T-helper 1 cell treated with Interleukin-12 subunit alpha and Interleukin-12 subunit beta and Interleukin-4 antibody, amounts not matched to agents 30 ng/mL and 1 ng/mL, for 36 hours (primary cell): ENCODE results near the gene NUP98. TPM values are rescaled to one million over a fixed set of nuclear protein-coding genes. Genes with fewer than 3 reads are reported as not detected.

Source experiments
- intact Hi-C: fragments of 100-400 bp; cut with micrococcal nuclease; formaldehyde crosslinking; loops from one replicate; pipeline ENCODE4 v1.15.1; 2024
- total RNA-seq: library from RNA; stranded (reverse); gene quantifications from 2 replicates; pipeline ENCODE4 v1.2.3, GENCODE V29; 2022

NUP98 gene
- 123 and 131 TPM in 2 replicates for total RNA-seq

DNA sequence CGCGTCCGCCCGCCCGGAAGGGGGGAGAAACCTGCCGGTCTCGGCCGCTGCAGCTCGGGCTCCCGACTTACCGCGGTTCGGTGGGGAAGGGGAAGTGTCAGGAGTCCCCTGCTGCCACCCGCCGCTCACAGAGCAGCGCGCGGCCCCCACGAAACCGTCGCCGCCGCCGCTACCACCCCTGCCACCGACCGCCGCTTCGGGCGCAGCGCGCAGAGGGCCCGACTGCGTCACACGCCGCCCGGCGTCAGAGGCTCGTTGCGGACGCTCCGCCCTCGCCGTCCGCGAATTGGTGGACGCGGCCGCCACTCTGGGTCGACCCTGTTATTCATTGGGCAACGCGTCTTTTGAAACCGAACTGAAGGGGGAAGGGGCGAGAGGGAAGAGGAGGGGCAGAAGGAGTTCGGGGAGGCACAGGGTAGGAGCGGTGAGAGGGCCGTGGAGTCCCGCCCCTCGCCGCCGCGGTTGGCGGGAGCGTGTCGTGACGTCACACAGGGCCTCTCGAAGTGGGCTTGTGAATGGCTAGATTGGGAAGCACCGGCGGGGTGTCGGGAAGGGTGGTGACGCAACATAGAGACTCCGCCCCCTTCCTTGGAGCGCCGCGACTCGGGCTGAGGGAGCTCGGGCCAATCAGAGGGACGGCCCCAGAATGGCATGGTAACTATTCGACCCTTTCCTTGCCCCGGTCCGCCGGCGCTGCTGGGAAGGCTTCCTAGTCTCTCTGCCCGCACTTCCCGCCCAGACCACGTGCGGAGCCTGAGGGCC lies at the start of gene NUP98:
NUP98 (minus strand) TSS at position 226 of the 762 bp plus-strand sequence. CDS start 15,437 bp downstream, outside the sequence.
- intact Hi-C loops, result loop anchor here (1.0 to 5.0 kb wide), 9 partner anchors 11 to 1397 kb away; partner anchors contain the start of genes PGAP2, RRM1, STIM1 and TSSC4

DNA sequence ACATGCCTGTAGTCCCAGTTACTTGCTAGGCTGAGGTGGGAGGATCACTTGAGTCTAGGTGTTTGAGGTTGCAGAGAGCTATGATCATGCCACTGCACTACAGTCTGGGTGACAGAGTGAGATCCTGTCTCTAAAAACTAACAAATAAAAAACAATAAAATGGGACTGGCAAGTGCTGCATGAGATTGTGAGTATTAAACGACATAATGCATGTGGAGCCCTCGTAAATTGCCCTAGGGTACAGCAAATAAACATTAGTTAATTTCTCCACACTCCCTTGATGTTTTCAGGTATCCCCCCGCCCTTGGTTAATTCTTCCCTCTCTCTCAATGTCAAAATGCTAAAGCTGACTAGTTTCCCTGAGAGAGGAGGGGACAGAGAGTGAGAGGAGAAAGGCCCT lies 48.3 kb upstream of the NUP98 start:
- intact Hi-C loops, result no loop called here

DNA sequence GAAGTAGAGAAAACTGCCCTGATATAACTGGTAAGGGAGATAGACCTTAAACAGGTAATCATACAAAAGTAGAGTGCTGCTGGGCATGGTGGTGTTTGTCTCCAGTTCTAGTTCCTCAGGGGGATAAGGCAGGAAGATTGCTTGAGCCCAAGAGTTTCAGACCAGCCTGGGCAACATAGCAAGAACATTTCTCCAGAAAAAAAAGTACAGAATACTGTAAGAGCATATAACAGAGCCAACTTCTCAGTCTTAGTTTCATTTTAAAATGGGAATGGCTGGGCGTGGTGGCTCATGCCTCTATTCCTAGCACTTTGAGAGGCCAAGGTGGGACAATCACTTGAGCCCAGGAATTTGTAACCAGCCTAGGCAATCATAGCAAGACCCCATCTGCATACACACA lies 47.9 kb upstream of the NUP98 start:
- intact Hi-C loops, result no loop called here

DNA sequence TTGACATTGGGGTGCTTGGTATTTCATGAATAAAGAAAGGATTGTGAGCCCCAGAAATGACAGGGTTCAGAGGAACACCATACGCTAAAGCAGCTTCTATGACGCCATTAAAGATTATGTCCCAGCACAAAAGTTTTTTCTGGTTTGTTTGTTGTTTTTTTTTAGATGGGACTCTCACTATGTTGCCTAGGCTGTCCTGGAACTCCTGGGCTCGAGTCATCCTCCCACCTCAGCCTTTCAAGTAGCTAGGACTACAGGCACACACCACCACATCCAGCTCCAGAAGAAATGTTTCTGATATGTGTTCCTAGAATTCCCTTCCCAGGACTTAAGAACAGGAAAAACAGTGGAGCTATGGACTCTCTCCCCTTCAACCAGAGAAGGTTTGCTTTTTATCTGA lies 46.0 kb upstream of the NUP98 start:
- intact Hi-C loops, result loop anchor here (5.0 kb wide), 1 partner anchor 764 kb away; the partner anchor contains the start of gene TRIM68

DNA sequence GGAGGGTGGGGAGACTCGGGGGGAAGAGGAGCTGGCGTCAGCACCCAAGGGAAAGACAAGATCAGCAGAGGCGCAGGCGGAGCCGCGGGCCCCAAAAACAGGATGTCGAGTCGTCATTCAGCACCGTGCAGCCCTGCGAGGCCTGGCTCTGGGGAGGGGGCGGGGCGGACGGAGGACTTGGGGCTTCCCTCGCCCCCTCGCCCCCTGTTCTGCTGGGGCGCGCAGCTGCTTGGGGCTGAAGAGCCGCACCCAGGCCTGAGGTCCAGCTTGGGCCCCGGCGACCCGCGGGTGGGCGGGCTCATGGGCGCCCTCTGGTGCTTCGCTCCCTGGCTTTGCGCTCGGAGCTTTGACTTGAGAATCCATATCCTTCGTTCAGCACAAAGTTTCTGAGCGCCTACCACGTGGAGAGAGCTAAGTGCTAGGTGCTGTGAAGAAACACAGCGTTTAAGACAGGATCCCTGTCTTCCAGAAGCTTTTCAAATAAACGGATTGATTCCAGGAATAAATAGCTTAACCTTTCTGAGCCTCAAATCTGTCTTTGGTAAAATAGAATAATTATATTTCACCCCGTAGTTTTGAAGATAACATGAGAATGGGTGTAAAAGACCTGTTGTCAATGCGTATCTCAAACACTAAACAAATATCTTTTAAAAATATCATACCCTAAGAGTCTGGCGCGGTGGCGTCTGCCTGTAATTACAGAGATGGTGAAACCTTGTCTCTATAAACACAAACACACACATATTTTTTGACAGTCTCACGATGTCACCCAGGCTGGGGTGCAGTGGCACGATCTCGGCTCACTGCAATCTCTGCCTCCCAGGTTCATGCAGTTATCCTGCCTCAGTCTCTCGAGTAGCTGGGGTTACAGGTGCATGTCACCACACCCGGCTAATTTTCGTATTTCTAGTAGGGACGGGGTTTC lies 44.3 kb upstream of the NUP98 start:
- intact Hi-C loops, result loop anchor here (1.0 to 5.0 kb wide), 9 partner anchors 8 to 766 kb away; partner anchors contain the start of genes NUP98, PGAP2, RRM1 and TRIM68

DNA sequence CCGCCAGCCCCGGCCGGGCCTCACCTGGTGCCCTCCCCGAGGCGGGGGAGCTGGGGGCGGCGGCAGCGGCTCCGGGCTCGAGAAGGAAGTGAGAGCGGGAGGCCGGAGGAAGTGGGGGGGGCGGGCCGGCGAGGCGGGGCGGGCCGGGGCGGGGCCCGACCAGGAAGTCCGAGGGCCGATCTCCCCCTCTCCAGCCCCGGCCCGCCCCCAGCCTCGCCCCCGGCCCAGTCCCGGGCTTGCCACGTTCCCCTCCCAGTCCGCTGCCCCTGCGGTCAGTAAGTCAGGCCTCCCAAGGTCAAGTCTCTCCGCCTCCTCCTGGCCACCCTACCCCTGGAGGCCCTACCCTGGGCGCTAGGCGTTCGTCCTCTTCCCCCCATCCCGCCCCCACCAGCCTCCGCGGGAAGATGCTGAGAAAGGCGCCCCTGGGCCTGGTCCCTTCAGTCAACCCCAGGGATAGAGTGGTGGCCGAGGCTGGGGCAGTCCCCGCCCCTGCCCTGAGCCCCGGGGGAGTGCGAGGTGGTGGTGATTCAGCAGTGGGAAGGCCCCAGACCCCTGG lies 43.6 kb upstream of the NUP98 start, which contains the start of gene RHOG:
RHOG (minus strand) TSS at position 90 of the 556 bp plus-strand sequence. CDS start 12,821 bp downstream, outside the sequence.
- intact Hi-C loops, result loop anchor here (1.0 to 5.0 kb wide), 9 partner anchors 8 to 766 kb away; partner anchors contain the start of genes NUP98, PGAP2, RRM1 and TRIM68

DNA sequence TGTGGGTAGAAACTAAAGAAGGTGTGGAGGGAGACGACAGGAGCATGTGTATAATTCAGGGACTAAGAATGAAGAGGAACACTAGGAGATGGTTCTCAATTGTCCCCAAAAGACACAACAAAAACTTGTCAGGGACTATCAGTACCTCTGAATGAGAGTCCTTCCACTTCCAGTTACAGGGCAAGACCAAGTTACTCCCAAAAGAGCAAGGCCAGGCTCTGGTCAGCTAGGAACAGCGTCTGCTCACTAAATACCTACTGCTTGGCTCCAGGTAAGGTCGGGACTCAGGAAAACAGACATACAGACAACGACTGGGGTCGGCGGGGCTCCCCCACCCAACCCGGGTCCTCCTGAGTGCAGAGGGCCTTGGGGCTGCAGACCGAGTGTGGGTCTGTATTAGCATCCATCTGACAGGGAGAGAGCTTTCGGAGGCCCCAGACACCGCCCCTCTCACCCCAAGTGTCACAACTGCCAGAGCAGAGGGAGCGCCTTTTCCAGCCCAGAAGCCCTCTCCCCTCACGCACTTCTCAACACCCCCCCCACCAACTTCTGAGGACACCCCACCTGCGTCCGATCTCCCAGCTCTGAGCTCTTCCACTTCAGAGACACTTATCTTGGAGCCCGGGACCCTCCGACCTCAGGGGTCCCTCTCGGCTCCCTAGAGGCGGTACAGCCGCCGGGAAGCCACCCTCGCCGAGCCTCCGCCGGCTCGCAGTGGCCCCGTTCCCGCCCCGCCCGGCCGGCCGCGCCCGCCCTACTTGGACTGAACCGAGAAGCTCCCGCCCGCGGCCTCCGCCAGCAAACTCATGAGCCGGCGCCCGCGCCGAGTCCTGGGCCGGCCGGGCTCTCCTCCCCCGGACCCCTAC lies 42.9 kb upstream of the NUP98 start:
- intact Hi-C loops, result loop anchor here (5.0 kb wide), 1 partner anchor 767 kb away; the partner anchor contains the start of gene TRIM68

DNA sequence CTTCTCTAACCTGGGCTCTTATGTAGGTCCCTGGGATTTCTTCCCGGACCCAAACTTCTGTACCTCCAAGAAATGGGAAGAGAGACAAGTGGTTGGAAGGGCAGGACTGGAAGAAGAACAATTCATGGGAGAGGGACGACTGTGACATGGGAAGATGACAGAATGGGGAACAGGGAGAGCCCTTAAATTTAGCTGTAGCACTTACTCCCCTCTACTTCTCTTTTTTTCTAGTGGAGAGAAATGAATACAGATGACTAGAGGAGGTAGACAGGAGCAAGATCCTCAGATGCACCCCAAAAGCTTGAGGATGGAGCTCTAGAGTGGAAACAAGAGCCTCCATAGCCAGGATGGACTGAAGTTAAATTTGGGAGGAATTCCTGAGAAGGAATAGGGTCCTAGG lies 41.1 kb upstream of the NUP98 start:
- intact Hi-C loops, result no loop called here

DNA sequence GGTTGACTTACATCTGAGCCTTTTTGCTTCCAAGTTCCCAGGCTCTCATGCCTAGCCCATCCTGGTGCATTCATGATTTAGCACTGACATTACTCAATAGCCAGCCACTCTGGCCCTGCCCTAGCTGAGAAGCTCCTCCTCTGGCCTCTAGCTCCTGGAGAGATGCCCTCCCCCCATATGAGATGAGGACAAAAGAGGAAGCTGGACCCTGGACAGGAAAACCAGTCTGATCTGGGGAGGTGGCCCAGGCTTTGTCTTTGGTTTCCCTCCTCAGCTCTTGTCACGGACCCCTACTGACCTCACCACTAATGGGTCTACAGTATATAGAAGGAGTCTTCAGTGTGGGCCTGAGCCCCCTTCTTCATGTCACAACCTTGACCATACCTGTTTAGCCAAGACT lies 40.4 kb upstream of the NUP98 start:
- intact Hi-C loops, result loop anchor here (1.0 kb wide), 1 partner anchor 13 kb away; no protein-coding TSS in a partner anchor

DNA sequence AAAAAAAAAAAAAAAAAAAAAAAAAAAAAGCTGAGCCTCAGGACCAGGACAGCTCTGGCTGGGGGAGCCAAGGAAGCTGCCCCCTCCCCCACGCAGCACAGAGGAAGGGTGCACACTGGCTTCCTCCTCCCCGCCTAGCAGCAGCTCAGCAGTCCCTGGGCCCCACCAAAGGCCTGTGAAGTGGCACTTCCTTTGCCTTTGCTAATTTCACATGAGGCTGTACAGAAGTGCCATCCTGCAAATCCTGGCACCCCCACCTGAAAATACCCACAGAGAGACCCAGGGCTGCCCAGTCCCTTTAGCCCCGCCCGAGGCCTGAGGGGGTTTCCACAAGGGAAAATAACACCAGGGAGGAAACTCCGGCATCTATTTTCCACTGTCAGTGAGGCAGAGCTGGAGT lies 39.5 kb upstream of the NUP98 start:
- intact Hi-C loops, result loop anchor here (1.0 kb wide), 1 partner anchor 13 kb away; no protein-coding TSS in a partner anchor

DNA sequence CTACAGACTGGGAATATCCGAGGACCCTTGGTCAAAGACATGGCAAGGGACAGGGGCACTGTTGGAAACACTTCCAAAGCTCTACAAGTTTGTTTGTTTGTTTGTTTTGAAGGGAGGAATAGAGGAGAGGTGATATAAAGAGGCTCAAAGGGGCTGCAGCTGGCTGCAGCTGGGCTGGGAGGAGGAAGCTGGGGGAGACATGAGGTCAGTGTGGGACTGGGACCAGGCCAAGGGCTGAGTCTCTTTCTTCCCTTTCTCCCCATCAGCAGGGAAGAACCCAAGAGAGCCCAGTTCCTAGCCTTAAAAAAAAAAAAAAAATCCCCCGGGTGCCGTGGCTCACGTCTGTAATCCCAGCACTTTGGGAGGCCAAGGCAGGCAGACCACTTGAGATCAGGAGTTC lies 38.4 kb upstream of the NUP98 start:
- intact Hi-C loops, result no loop called here

DNA sequence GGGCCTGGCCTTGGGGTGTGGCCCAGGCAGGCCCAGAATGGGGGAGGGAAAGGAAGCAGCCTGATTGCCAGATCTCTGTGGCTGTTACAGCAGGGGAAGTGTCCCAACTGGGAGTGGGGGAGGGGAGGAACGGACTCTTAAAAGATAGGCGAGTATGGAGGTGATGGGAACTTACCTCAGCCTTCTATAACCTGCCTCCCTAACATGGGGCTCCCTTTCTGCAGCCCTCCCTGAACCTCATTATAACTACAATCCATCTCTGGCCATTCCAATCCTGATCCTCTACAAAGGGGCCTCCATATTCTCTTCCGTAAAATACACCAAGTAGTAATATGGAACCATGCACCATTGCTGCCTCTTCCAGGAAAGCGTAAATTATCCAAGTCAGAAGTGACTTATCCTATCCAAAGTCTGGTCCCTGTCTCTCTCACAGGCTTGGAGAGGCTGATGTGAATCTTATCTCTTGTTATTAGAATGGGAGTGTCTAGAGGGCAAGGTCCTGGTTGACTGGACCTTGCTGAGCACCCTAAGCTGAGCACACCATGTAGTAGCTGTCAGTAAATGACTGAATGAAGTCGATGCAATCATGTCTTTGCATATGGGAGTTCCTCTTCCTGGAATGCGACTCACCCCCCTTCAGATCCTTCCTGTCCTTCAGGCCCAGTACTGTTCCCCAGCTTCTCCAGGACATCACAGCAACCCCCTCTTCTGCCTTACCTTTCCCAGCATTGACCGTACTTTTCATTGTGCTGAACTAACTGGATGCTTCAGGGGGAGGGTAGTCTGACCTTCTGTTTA lies 37.5 kb upstream of the NUP98 start:
- intact Hi-C loops, result no loop called here

DNA sequence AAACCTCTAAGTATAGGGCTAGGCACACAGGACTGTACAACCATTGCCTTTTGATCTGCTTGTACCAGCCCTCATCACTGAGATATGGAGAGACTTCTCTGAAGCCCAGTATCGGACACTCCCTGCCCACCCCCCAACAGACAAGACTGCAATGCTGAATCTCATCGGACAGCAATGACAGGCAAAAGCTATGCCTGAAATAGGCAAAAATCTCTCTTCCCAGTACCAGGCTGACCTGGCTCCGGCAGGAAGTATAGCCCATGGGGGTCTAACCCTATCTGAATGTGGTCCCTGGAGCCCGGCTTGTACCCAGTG lies 37.0 kb upstream of the NUP98 start:
- intact Hi-C loops, result no loop called here

DNA sequence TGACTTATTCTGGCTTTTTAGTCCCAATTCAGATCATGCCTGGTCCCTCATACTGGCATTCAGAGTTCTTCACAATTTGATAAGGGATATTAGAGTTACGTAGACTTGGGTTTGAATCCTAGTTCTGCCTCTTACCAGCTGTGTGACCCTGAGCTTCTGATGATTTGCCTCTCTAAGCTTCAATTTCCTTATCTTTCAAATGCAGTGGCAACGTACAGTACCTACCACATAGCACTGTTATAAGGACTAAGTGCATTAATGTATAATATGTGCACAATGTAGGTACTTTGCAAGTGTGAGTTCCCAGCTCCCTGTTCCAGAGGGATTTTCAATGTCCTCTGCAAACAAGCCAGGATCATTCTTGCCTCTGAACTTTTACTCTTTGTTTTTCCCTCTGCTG lies 36.1 kb upstream of the NUP98 start:
- intact Hi-C loops, result no loop called here

DNA sequence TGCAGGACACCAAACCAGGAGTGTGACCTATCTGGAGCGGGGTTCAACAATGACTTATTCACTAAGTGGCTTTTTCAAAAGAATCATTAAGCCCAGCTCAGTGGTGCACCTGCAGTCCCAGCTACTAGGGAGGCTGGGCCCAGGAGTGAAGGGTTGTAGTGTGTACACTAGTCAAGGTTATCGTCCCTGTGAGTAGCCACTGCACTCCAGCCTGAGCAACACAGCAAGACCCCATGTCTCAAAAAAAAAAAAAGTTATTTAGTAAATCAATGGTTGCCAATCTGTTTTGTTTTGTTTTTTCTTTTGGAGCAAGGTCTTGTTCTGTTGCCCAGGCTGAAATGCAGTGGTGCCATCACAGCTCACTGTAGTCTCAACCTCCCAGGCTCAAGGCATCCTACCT lies 35.5 kb upstream of the NUP98 start:
- intact Hi-C loops, result no loop called here

DNA sequence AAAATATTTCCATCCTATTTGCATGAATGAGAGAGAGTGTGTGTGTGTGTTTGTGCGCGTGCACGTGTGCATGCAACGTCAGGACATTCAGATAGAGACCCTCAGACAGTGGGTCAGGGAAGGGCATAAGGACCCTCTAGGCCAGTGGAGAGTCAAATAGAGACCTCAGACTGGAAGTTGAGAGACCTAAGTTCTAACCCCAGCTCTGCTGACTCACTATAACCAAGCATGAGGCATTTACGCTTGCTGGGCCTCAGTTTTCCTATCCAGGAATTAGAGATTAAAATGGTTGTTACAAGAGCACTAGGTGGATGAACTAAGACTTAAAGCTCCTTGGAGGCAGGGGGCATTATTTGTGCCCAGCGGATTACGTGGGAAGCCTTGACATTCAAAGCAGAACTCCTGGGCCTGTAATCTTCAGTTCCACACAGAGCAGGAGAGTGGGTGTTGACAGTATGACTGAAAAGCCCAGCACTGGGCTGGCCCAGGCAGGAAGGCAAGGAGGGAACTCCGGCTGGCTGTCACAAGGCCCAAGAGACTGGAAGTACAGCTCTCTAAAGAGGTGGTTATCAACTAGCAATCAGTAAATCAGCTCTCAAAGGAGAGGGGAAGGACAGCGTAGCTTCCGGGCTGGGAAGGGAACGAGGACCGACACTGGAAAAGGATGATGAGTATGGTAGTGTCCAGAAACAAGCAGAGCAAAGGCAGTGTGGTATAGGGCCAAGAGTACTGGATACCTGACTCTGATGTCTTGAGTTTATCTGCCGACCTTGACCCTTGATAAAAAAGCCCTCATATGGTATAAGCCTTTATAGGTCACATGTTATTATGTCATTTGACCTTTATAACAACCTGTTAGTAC lies 34.3 kb upstream of the NUP98 start:
- intact Hi-C loops, result no loop called here

DNA sequence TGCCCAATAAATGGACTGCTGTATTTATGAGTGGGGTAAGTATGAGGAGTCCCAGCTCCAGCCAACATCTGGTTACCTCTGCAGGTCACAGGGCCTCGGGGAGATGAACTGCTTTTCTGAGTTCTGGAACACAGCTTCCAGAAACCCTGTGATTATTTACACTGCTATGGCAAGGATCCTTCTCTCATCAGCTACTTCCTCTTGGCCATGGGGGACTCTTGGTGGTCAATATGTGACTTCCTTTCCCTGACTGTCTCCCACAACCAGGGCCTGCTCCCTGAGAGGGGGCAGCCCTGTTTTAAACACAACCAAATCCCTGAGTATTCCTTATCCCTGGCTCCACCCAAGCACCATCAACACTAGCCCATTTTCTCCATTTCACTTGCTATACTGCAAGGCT lies 33.4 kb upstream of the NUP98 start:
- intact Hi-C loops, result no loop called here

DNA sequence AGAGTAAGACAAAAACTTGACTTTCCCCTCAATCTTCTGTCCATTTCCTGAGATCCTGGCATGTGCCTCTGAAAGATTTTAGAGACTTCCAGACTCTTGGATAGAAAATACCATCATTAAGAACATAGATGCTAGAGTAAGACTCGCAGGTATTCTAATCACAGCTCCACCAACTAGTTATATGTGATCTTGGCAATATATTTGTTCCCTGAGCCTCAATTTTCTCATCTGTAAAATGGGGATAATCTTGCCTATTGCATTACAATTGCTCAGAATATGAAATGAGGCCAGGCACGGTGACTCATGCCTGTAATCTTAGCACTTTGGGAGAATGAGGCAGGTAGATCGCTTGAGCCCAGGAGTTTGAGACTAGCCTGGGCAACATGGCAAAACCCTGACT lies 32.7 kb upstream of the NUP98 start:
- intact Hi-C loops, result no loop called here
